IPS-18c (cell line): ENCODE data around the gene PLXNA1.

ENCODE experiments used
- H3K4me3 ChIP-seq: 2 replicates; pipeline ENCODE4 v1.7.0; 2013; ENCODE audit warnings: low read depth, mild to moderate bottlenecking, low read length, moderate library complexity; ENCODE audit not compliant: insufficient read depth
- H3K9me3 ChIP-seq: one replicate; pipeline ENCODE4 v1.6.1; 2013; ENCODE audit warnings: mild to moderate bottlenecking, low read length, moderate library complexity; ENCODE audit not compliant: control insufficient read depth, insufficient read depth

Gene PLXNA1

DNA sequence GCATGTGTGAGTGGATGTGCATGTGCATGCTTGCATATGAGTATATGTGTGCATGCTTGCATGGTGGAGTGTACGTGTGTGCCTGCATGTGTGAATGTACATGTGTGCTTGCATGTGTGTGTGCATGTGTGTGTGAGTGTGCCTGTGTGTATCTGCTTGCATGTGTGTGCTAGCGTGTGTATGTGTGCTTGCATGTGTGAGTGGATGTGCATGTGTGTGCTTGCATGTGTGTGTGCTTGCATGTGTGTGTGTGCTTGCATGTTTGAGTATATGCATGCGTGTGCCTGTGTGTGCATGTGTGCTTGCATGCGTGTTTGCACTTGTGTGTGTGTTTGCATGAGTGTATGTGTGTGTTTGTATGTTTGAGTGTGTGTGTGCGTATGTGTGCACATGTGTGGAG, 4.6 kb upstream of the PLXNA1 start:
- Histone ChIP-seq H3K4me3 (no peak overlapping the region), H3K9me3 (peaks cover 5% of the 10 kb centered on the region)

DNA sequence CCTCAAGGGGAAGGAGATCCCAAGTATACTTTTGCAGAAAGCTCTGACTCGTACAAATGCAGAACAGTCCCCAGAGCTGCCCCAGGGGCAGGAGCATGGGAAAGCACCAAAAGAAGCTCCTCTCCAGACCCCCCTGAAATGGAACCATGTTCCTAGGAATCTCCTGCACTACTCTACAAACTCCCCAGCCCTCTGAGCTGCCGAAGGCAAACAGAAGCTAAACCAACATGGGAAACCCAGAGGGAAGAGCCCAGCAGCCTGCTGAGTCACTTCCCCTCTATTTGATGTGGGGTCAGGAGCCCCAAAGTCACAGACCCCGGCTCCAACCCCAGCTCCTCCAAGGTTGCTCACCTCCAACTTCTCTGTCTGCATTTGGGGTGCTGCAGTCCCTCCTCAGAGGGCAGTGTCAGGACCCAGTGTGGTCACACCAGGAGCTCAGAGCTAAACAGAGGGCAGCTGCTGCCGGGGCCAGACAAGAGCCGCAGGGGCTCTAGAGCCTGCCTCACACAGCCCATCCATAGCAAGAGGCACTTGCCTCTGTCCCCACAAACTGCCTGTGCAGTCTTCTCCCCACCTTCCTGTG, 3.8 kb upstream of the PLXNA1 start:
- Histone ChIP-seq H3K9me3 (no peaks in the 10 kb centered on the region), H3K4me3 (no peak overlapping the region)

DNA sequence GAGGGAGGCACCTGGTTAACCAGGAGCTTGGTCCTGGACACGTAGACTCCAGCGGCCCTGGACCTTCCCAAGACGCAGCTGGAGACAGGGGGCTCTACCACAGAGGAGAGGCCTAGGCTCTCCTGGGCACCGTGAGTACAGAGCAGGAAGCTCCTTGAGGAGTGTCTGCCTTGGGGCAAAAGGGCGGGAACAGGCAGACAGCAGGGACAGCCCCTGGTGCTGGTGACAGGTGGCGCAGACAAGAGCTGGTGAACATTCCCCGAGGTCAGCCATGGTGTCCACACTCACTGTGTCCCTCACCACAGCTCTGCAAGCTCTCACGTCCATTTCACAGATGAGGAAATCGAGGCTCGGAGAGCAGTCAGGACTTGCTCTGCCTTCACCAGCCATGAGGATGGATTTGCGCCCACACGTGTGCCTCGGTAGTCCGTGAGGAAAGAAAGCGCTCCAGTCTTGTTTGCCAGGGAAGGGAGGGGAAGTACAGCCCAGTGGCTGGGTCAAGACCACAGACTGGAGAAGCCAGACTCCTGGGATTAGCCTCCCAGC, 2.6 kb upstream of the PLXNA1 start:
- Histone ChIP-seq H3K9me3 (no peaks in the 10 kb centered on the region), H3K4me3 (no peak overlapping the region)

DNA sequence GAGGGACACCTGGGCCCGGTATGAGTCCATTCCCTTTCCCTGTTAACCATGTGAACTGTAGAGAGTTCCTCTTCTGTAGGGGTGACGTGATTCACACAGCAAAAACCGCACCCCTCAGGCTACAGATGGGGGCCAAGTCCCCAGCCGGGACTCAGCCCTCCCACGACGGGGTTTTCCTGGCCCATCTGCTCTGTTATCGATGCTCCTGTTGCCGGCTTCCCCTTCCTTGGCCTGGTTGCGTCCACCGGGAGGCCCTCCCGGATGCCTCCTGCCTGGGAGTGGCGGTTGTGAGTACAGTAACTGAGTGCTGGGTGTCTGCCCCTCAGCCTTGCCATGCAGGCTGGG, 817 bp upstream of the PLXNA1 start:
- H3K4me3 ChIP-seq, result peak overlapping the region; percentile 45

DNA sequence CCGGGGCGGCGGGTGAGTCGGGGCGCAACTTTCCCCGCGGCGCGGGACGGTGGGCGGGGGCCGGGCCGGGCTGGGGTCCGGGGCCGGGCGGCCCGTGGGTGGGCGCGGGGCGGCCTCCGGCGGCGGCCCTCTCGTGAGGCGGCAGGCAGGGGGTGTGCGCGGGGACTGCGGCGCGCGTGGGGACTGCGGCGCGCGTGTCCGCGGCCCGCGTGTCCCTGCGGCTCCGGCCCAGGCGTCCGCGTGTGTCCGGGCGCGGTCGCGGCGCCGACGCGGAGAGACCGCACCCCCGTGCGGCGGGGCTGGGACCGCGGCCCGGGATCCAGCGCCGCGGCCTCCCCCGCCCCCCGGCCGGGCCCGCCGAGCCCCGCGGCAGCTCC, 349 bp downstream of the PLXNA1 start:
- Histone ChIP-seq H3K9me3 (no peaks in the 10 kb centered on the region), H3K4me3 (peak overlapping the region; percentile 63)

More for the DNA sequence above, 817 bp upstream of the PLXNA1 start:
- H3K9me3 ChIP-seq, result no peaks in the 10 kb centered on the region

DNA sequence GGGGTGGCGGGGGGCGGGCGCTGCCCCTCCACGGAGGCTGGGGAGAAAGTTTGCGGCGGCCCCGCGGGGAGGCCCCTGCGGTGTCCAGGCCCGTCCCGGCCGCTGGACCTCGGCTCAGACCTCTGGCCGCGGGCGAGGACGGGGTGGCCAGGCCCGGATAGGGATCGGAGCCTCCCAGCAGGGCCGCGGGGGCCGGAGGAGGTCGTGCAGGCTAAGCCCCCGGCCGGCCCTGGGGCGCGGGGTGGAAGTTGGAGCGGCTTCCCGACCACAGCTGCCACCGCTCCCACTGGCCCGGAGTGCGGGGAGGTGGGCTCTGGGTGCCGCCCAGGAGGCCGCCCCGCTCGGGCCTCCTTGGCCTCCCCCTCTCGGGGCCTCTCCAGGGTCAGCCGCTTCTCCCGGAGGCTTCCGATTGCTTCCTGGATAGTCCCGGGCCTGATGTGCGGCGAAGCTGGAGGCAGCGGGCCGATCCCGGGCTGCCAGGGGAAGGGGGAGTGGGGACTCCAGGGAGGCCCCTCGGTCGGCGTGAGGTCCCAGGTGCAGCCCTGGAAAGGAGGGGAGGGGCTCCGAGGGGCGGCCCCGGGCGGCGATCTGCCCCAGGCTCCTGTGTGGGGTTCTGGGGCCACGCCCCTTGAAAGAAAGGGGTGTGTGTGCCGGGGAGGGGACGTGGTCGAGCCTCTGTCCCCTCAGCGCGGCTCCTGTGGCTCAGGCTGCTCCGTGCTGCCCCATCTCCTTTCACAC, 907 bp downstream of the PLXNA1 start:
- no peaks in the 10 kb centered on the region for H3K9me3 ChIP-seq
- H3K4me3 ChIP-seq, result peak overlapping the region; percentile 63

DNA sequence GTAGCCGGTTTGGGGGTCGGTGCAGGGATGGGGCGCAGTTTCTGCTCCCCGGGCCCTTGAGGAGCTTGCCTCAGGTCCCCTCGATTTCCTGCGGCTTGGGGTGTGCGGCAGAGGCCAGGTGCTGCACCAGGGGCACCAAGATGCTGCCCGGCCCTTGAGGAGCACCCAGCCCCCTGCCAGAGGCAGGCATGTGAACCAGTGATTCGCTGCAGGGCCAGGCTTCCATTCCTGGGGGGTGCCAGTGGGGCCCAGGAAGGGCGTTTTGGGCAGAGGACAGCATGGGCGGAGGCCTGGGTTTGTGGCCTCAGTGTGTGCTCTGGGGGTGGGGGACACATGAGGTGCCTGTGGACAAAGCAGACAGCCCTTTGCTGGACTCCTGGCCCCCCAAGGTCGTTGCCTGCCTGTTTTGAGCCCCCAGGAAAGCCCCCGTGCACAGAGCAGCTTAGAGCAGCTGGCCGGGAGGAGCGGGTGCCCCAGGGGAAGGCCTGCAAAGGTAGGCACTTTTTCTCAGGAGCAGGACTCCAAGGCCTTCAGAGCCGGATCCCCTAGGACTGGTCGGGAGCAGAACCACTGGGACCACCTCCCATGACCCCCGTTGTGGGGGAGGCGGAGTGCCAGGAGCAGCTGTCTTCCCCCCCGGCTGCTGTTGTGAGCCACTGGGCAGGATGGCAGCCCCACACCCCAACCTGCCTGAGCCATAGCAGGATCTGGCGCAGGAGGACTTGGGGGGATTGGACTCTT, 1.6 kb downstream of the PLXNA1 start:
- no peaks in the 10 kb centered on the region for H3K9me3 ChIP-seq
- peak overlapping the region; percentile 63; the same call in 1 of the 2 replicates for H3K4me3 ChIP-seq

DNA sequence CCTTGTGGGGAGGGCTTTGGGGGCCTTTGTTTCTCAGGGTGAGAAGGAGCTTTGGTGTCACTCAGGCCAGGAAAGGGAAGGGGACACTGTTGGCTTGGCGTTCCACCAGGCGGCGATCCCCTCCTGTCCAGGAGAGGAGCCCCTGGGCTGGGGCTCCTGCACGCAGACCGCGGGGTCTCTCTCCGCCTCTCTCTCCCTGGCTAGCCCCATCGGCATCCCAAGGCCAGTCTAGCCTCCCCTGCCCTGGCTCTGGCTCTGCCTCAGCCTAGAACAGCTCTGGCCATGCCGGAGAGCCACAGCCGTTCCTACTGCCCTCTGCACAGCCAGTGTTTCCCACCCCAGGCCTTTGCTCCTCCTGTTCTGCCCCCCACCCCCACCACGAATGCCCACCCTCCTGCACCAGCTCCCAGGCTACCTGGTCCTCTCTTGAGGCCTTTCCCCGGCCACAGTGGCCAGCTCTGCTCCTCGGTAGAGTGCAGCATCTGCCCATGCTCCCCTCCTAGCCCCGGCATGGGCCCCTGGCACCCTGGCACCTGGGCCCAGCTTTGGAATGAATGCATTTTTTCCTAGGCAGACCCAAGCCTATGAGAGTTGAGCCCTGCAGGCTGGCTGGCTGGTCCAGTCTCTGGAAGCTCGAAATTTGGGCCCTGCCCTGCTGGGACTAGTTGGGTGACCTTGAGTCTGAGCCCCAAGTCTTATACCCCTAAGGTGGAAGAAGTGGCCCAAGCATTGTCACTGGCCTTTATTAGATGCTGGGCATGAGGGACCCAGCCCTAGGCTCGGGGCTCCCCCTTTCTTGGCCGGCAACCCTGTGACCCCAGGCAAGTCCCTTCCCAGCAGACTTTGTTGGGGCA, 2.4 kb downstream of the PLXNA1 start:
- Histone ChIP-seq H3K9me3 (no peaks in the 10 kb centered on the region), H3K4me3 (0 out of 2 replicates have a peak overlapping the region, but pooled peaks have one; percentile 31)

DNA sequence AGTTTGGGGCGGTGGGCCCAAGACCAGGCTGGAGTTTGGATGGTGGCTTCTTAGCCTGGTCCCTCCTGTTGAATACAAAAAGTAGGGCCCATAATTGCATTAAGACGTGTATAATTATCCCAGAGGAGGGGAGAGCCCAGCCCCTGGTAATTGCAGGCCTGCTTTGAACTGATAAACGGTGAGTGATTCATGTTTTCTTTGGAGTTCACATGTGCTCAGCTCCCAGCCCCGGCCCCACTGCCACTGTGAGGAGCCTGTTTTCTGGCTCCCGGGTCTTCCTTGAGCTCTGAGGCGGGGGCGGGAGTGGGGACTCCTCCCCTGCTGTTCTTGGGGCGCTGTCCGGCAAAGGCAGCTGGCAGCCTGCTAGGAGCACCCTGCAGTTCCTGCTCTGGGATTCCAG, 3.1 kb downstream of the PLXNA1 start:
- no peaks in the 10 kb centered on the region for H3K9me3 ChIP-seq
- no peak overlapping the region for H3K4me3 ChIP-seq

DNA sequence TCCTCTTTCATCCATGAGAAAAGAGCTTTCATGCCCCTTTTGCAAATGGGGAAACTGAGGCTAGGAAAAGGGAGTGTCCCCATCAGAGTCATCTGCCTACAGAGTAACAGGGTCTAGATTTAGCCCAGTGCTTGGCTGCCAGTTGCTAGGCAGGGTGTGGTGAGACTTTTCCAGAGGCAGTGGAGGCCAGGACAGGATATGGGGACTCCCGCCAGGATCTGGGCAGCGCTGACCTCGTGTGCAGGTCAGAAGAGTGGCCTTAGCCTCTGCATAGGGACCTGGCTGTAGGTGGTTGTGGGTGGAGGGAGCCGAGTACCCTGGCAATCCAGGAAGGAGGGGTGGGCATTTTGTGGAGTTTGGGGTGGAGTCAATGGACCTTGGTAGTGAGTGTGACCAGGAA, 4.2 kb downstream of the PLXNA1 start:
- no peaks in the 10 kb centered on the region for H3K9me3 ChIP-seq

DNA sequence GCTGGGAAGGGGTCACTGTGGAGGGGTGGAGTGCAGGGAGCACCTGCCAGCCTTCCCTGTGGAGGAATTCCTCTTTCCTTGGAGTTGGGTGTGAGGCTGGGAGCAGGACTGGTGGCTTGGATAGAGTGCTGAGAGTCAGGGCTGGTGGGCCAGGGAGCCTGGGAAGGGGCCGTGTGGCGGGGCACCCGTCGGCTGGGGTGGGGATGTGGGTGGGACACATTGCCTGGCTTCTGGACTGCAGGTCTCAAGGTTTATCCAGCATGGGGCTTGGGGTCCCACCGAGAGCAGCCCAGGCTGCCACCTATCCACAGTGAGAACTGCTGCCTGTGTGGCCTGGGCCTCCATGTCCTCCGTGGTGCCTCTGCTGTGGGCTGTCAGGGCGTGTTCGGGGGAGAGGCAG, 4.7 kb downstream of the PLXNA1 start:
- H3K9me3 ChIP-seq, result no peaks in the 10 kb centered on the region
- no peak overlapping the region for H3K4me3 ChIP-seq

More for the DNA sequence above, 4.2 kb downstream of the PLXNA1 start:
- no peak overlapping the region for H3K4me3 ChIP-seq

DNA sequence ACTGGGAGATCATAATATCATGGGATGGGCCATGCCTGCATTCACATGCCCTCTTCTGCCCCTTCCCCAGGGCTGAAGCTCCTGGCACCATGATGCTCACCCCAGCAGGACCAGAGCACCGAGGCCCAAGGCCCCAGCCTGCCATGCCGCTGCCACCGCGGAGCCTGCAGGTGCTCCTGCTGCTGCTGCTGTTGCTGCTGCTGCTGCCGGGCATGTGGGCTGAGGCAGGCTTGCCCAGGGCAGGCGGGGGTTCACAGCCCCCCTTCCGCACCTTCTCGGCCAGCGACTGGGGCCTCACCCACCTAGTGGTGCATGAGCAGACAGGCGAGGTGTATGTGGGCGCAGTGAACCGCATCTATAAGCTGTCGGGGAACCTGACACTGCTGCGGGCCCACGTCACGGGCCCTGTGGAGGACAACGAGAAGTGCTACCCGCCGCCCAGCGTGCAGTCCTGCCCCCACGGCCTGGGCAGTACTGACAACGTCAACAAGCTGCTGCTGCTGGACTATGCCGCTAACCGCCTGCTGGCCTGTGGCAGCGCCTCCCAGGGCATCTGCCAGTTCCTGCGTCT, 5.6 kb downstream of the PLXNA1 start:
- H3K9me3 ChIP-seq, result no peaks in the 10 kb centered on the region
- H3K4me3 ChIP-seq, result no peak overlapping the region

DNA sequence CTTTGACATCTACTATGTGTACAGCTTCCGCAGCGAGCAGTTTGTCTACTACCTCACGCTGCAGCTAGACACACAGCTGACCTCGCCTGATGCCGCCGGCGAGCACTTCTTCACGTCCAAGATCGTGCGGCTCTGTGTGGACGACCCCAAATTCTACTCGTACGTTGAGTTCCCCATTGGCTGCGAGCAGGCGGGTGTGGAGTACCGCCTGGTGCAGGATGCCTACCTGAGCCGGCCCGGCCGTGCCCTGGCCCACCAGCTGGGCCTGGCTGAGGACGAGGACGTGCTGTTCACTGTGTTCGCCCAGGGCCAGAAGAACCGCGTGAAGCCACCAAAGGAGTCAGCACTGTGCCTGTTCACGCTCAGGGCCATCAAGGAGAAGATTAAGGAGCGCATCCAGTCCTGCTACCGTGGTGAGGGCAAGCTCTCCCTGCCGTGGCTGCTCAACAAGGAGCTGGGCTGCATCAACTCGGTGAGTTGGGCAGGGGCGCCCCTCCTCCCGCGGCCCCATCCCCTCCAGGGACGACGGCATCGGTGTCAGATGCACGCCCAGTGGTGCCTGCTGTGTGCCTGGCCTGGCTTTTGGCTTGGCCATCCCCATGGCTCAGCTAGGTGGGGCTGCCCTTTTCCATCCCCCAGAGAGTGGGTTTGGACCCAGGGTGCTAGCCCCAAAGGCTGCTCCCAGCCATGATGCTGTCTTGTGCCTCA, 6.6 kb downstream of the PLXNA1 start:
- H3K9me3 ChIP-seq, result no peaks in the 10 kb centered on the region
- no peak overlapping the region for H3K4me3 ChIP-seq

DNA sequence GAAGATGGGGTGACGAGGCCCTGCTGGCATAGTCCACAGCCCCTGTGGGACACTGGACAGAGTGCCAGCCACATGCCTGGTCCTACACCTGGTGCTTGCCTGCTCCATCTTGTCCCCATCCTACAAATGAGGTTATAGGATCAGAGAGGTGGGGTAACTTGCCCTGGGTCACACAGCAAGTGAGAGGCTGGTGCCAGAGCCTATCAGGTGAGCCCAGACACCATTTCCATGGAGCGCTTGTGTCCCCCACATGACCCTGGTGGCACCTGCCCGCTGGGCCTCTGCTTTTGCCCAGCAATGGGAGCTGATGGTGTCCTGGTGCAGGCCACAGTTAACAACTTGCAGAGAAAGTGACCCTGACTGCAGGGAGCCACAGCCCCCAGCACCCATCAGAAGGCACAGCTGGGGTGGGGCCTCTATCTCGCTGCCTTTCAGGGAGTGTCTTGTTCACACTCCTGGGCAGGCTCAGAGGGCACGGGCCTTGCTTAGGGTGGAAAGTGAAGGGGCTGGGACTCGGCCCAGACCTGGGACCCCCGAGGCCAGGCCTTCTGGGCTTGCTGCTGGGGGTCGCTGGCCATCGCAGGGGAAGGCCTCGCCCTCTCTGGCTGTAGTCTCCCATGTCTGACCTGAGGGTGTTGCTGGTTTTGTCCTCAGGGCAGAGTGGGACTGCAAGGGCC, 7.2 kb downstream of the PLXNA1 start:
- no peak overlapping the region for H3K4me3 ChIP-seq
- H3K9me3 ChIP-seq, result no peaks in the 10 kb centered on the region

DNA sequence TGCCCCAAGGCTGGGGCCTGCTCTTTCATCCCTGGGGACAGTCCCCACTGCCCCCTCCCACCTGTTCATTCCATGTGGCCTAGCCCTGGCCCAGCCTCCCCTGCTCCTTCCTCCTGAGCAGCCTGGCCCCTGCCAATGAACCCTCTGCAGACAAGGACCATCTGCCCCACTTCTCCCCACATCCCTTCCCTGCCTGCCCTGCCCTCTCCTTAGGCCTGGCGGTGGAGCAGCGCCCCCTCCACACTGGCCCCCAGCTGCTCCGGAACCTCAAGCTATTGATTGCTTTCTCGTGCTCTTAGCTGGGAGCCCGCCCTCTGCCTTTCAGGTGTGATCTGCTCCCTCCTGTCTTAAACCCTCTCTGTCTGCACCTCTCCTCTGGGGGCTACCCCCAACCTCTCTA, 8.0 kb downstream of the PLXNA1 start:
- H3K9me3 ChIP-seq, result no peaks in the 10 kb centered on the region
- H3K4me3 ChIP-seq, result no peak overlapping the region
